K562 (cell line): ENCODE measurements around the gene DMGDH. TPM values are rescaled to one million over a fixed set of nuclear protein-coding genes. Genes with fewer than 3 reads are reported as not detected.

Source experiments
- ATAC-seq: fragments of 200-7000 bp; cut with Tn5 transposase; 3 replicates; pipeline ENCODE4 v1.9.1; 2020; ENCODE audit warnings: moderate library complexity
- BruUV-seq: library from RNA; stranded (reverse); fragments of 400-500 nt; replicated peaks from 2 replicates; lab custom pipeline; 2021; lab: Mats Ljungman, UMichigan
- CTCF ChIA-PET: fragments of 300-600 bp; formaldehyde crosslinking; extraction: SDS; loops from one replicate; lab custom pipeline; 2021; ENCODE audit warnings: low intra/inter-chr PET ratio; lab: Yijun Ruan, JAX
- POLR2A ChIA-PET: fragments of 300-600, 350-650 bp; sonication (Branson Sonifier 250); formaldehyde crosslinking; extraction: SDS; loops from one replicate; lab custom pipeline; 2021; ENCODE audit warnings: antibody characterized with exemption, inconsistent platforms; lab: Yijun Ruan, JAX
- DNase-seq, 4 experiments: peaks; one replicate each; pipeline versions ENCODE4 v3.0.0 to v3.0.0-alpha.2; 2011 to 2018; ENCODE audit warnings: low spot score in 3 of 4, mixed read lengths in 3 of 4; ENCODE audit errors: extremely low read depth in 1 of 4
- FAIRE-seq: peaks from 2 replicates; lab custom pipeline; 2011; peaks lifted over from hg19 to GRCh38; lab: Jason Lieb, UNC
- H2AFZ ChIP-seq: 2 replicates; pipeline ENCODE4 v1.6.0; 2011; ENCODE audit warnings: low read depth, low read length, control low read depth, inconsistent platforms
- H3K27ac ChIP-seq: fragments of 200-600 bp; 3 replicates; pipeline ENCODE4 v1.8.0; 2011; ENCODE audit warnings: low read depth, mild to moderate bottlenecking, control low read depth, inconsistent platforms, low read length, moderate library complexity, mixed read lengths; ENCODE audit errors: extremely low read depth
- H3K27me3 ChIP-seq, 2 experiments: fragments of 300-600 bp in 1 of 2; 2 replicates in 1 of 2; 3 replicates in 1 of 2; pipeline versions ENCODE4 v1.6.0 to v1.8.0; 2011; ENCODE audit warnings: inconsistent platforms in 2 of 2, low read length in 2 of 2, mild to moderate bottlenecking in 1 of 2, mixed read lengths in 1 of 2, moderate library complexity in 1 of 2; ENCODE audit not compliant: control insufficient read depth in 2 of 2, insufficient read depth in 2 of 2
- H3K36me3 ChIP-seq: fragments of 300-600 bp; 3 replicates; pipeline ENCODE4 v1.8.0; 2011; ENCODE audit warnings: mild to moderate bottlenecking, low read length, inconsistent platforms; ENCODE audit not compliant: control insufficient read depth, insufficient read depth
- H3K4me1 ChIP-seq, 2 experiments: fragments of 200-600 bp in 1 of 2; replicated peaks in 1 of 2; 2 replicates in 1 of 2; 3 replicates in 1 of 2; pipeline versions ENCODE4 v1.5.1 to v1.8.0; 2011; ENCODE audit warnings: inconsistent platforms in 2 of 2, low read length in 2 of 2, mild to moderate bottlenecking in 1 of 2, mixed read lengths in 1 of 2, moderate library complexity in 1 of 2; ENCODE audit not compliant: control insufficient read depth in 2 of 2, insufficient read depth in 2 of 2
- H3K4me2 ChIP-seq: 2 replicates; pipeline ENCODE4 v1.6.1; 2011; ENCODE audit warnings: low read length, control low read depth, inconsistent platforms, mixed read lengths; ENCODE audit not compliant: insufficient read depth
- H3K4me3 ChIP-seq: fragments of 200-600 bp; sonication (generic), shearing (Covaris generic); 2 replicates; pipeline ENCODE4 v1.5.1; 2016; ENCODE audit warnings: control low read depth, inconsistent platforms
- H3K79me2 ChIP-seq: fragments of 200-600 bp; 3 replicates; pipeline ENCODE4 v1.8.0; 2011; ENCODE audit warnings: low read length, inconsistent platforms; ENCODE audit not compliant: control insufficient read depth, insufficient read depth
- H3K9ac ChIP-seq, 2 experiments: 2 replicates each; pipeline versions ENCODE4 v1.6.0 to v1.6.1; 2011; ENCODE audit warnings: low read depth in 2 of 2, low read length in 2 of 2, control low read depth in 1 of 2, inconsistent platforms in 1 of 2, mild to moderate bottlenecking in 1 of 2, mixed read lengths in 1 of 2; ENCODE audit not compliant: insufficient read depth in 1 of 2
- H3K9me1 ChIP-seq: one replicate; pipeline ENCODE4 v1.6.0; 2011; ENCODE audit warnings: inconsistent platforms, mild to moderate bottlenecking, low read length, moderate library complexity; ENCODE audit not compliant: control insufficient read depth, insufficient read depth
- H3K9me3 ChIP-seq: replicated peaks from 2 replicates; pipeline ENCODE4 v1.5.1; 2011; ENCODE audit warnings: low read depth, low read length, inconsistent platforms; ENCODE audit not compliant: control insufficient read depth, insufficient read depth
- H4K20me1 ChIP-seq: replicated peaks from 2 replicates; pipeline ENCODE4 v1.6.1; 2011; ENCODE audit warnings: low read length, inconsistent platforms, mixed read lengths; ENCODE audit not compliant: control insufficient read depth, insufficient read depth
- BRCA1 ChIP-seq, 2 experiments: fragments of 450-650 bp in 1 of 2; sonication (generic) in 1 of 2; formaldehyde crosslinking in 1 of 2; IDR thresholded peaks; 2 replicates each; pipeline versions ENCODE4 v1.5.0 to v1.6.1; 2017 to 2020; ENCODE audit warnings: mild to moderate bottlenecking in 1 of 2, missing genetic modification reagents in 1 of 2
- DIDO1 ChIP-seq: fragments of 450-650 bp; IDR thresholded peaks from 2 replicates; pipeline ENCODE4 v1.6.1; 2016; ENCODE audit warnings: low read depth, missing biosample characterization, missing genetic modification characterization
- FOXP1 ChIP-seq: sonication (generic); formaldehyde crosslinking; IDR thresholded peaks from 2 replicates; pipeline ENCODE4 v1.8.0; 2022; ENCODE audit warnings: mild to moderate bottlenecking, missing genetic modification reagents
- HOXB6 ChIP-seq: fragments of 250-450 bp; sonication (Bioruptor Pico); IDR thresholded peaks from 2 replicates; pipeline ENCODE4 v1.5.1; 2022; ENCODE audit warnings: mild to moderate bottlenecking, borderline replicate concordance
- TAF7 ChIP-seq: fragments of 450-650 bp; IDR thresholded peaks from 2 replicates; pipeline ENCODE4 v1.6.1; 2016; ENCODE audit warnings: missing genetic modification characterization, missing compliant biosample characterization
- ZBED1 ChIP-seq: IDR thresholded peaks from 2 replicates; pipeline ENCODE4 v1.6.1; 2014
- ZNF224 ChIP-seq: sonication (generic); formaldehyde crosslinking; IDR thresholded peaks from 2 replicates; pipeline ENCODE4 v1.8.0; 2022; ENCODE audit warnings: mild to moderate bottlenecking, missing genetic modification reagents
- ZNF592 ChIP-seq: fragments of 450-650 bp; IDR thresholded peaks from 2 replicates; pipeline ENCODE4 v1.6.1; 2017; ENCODE audit warnings: antibody characterized with exemption, mild to moderate bottlenecking
- WGBS: fragments of 100-300 bp; shearing (Covaris generic); methylation state at CpG from one replicate; pipeline ENCODE4 v1.1.6; 2016; ENCODE audit warnings: low coverage, mixed read lengths; ENCODE audit not compliant: insufficient coverage; ENCODE audit errors: missing lambda C conversion rate; 5-methylcytosine and 5-hydroxymethylcytosine counted together
- in situ Hi-C: fragments of 300-500 bp; cut with MboI; formaldehyde crosslinking; loops from 4 replicates; pipeline ENCODE4 v1.15.0; 2018; ENCODE audit warnings: inconsistent platforms, mixed read lengths
- intact Hi-C: fragments of 100-400 bp; cut with micrococcal nuclease; formaldehyde crosslinking; loops from 2 replicates; pipeline ENCODE4 v1.14.2; 2022
- polyA plus RNA-seq, 8 experiments: library from polyadenylated mRNA; depleted of rRNA in 4 of 8; stranded (reverse) in 5 of 8; unstranded in 3 of 8; fragments of >200 nt; fragmentation: Nextera tagmentation in 2 of 8; fragmentation: Illumina TruSeq in 1 of 8; extraction: Ambion mirVana in 2 of 8; extraction: Trizol in 1 of 8; gene quantifications; 2 replicates each; pipeline versions ENCODE4 v1.2.1 to v1.2.3, GENCODE V29; 2011 to 2014; ENCODE audit warnings: inconsistent platforms in 1 of 8, missing spikeins in 1 of 8
- total RNA-seq, 7 experiments: library from RNA; depleted of rRNA in 6 of 7; stranded (reverse); fragments of >200 nt in 6 of 7; fragmentation: Illumina TruSeq in 2 of 7; extraction: Trizol in 2 of 7; gene quantifications; 2 replicates each; pipeline versions ENCODE4 v1.2.1 to v1.2.3, GENCODE V29; 2011 to 2021; ENCODE audit warnings: low replicate concordance in 1 of 7
- TF ChIP-seq, protein P1 (sequence below), 2 experiments: fragments of 150-350 bp in 1 of 2; IDR thresholded peaks; 2 replicates each; pipeline ENCODE4 v1.6.1; 2012 to 2016; ENCODE audit warnings: low read depth in 2 of 2, low read length in 2 of 2, mild to moderate bottlenecking in 1 of 2, moderate library complexity in 1 of 2
- TF ChIP-seq, protein P2 (sequence below): fragments of 450-650 bp; IDR thresholded peaks from 2 replicates; pipeline ENCODE4 v1.7.0; 2016; ENCODE audit warnings: borderline replicate concordance
- TF ChIP-seq, protein P3 (sequence below): fragments of 250-450 bp; sonication (Bioruptor Pico); IDR thresholded peaks from 2 replicates; pipeline ENCODE4 v1.9.0; 2021; ENCODE audit warnings: mild to moderate bottlenecking

Gene DMGDH
- total and polyA plus RNA-seq, 9 of the 15 experiments (the other 6 are each of a cell fraction or from before 2014, with no cell fraction given): 0.13 to 0.58 TPM; not detected in 7

DNA sequence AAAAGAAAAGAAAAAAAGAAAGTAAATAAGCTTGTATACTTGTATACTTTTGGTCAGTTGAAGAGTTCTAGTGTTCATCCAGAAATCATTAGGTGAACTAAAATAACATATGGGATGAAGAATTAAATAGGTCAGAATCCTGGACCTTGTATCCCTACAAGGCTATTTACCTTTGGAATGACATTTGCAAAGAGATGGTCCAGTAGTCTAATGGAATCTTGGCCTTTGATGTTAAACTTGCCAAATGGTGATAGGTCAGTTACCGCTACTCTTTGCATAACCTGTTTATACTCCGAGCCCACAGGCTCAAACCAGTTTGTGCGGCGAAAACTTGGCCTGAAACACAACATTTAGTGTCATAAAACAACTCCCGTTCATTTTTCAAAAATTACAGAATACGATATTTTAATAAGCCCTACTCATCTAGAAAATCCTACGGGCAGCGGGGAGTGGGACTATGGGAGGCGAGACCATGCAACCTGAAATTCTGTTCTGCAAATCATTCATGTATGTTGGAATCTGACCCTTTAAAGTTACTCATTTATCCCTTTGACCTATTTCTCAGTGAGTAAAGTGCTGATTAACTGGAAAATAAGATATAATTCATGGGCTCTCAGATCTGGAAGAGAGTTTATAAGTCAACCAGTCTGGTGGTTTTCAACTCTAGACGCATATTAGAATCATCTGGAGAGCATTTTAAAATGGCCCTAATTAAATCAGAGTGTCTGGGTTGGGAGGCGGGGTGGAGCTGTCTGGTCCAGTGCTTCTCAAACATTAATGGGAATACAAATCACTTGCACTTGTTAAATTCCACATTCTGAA lies 38.6 kb downstream of the DMGDH start:
- no peaks in the 10 kb centered on the region for H3K4me1 ChIP-seq
- H3K4me3 ChIP-seq: no peak overlapping the region
- BruUV-seq: no TSS peak
- no peak overlapping the region for H3K9ac ChIP-seq
- intact Hi-C loops: no loop called here
- in situ Hi-C loops: loop anchor here (25.0 kb wide), 1 partner anchor 831 kb away; no protein-coding TSS in a partner anchor
- H3K79me2 ChIP-seq: no peaks in the 10 kb centered on the region
- ChIA-PET POLR2A (no interaction called here), CTCF (interaction anchor here (0.5 to 0.7 kb wide), 3 partner anchors 434 to 945 kb away, joined by 3 read pairs; no protein-coding TSS in a partner anchor)
- 1% methylated on average over 11 of the region's 11 CpGs for WGBS
- no peak for ATAC-seq
- H3K9me1 ChIP-seq: no peaks in the 10 kb centered on the region
- H3K4me2 ChIP-seq: no peak overlapping the region
- FAIRE-seq: no peak
- H3K36me3 ChIP-seq: no peaks in the 10 kb centered on the region
- H3K27ac ChIP-seq: no peak overlapping the region
- H2AFZ ChIP-seq: no peak overlapping the region
- H3K9me3 ChIP-seq: no peaks in the 10 kb centered on the region
- DNase-seq: no peak
- no peaks in the 10 kb centered on the region for H4K20me1 ChIP-seq
- H3K27me3 ChIP-seq: peaks cover 18 to 26% of the 10 kb centered on the region in 2 experiments; a peak in 4 of 5 replicates
- TF ChIP-seq TAF7: no peak
- no peak for TF ChIP-seq ZNF224 (CRISPR knock-in tag)
- no peak for TF ChIP-seq ZBED1
- TF ChIP-seq, protein P1, sequence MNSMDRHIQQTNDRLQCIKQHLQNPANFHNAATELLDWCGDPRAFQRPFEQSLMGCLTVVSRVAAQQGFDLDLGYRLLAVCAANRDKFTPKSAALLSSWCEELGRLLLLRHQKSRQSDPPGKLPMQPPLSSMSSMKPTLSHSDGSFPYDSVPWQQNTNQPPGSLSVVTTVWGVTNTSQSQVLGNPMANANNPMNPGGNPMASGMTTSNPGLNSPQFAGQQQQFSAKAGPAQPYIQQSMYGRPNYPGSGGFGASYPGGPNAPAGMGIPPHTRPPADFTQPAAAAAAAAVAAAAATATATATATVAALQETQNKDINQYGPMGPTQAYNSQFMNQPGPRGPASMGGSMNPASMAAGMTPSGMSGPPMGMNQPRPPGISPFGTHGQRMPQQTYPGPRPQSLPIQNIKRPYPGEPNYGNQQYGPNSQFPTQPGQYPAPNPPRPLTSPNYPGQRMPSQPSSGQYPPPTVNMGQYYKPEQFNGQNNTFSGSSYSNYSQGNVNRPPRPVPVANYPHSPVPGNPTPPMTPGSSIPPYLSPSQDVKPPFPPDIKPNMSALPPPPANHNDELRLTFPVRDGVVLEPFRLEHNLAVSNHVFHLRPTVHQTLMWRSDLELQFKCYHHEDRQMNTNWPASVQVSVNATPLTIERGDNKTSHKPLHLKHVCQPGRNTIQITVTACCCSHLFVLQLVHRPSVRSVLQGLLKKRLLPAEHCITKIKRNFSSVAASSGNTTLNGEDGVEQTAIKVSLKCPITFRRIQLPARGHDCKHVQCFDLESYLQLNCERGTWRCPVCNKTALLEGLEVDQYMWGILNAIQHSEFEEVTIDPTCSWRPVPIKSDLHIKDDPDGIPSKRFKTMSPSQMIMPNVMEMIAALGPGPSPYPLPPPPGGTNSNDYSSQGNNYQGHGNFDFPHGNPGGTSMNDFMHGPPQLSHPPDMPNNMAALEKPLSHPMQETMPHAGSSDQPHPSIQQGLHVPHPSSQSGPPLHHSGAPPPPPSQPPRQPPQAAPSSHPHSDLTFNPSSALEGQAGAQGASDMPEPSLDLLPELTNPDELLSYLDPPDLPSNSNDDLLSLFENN (IDR thresholded peaks at IDR 0.05; ENCODE audit: low read depth in 2 of 2, low read length in 2 of 2): no peak
- no peak for TF ChIP-seq DIDO1
- TF ChIP-seq ZNF592: no peak
- TF ChIP-seq, protein P2, sequence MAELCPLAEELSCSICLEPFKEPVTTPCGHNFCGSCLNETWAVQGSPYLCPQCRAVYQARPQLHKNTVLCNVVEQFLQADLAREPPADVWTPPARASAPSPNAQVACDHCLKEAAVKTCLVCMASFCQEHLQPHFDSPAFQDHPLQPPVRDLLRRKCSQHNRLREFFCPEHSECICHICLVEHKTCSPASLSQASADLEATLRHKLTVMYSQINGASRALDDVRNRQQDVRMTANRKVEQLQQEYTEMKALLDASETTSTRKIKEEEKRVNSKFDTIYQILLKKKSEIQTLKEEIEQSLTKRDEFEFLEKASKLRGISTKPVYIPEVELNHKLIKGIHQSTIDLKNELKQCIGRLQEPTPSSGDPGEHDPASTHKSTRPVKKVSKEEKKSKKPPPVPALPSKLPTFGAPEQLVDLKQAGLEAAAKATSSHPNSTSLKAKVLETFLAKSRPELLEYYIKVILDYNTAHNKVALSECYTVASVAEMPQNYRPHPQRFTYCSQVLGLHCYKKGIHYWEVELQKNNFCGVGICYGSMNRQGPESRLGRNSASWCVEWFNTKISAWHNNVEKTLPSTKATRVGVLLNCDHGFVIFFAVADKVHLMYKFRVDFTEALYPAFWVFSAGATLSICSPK: no peak
- no peak for TF ChIP-seq BRCA1 (IDR thresholded peaks at IDR 0.05)
- no peak for TF ChIP-seq BRCA1 (CRISPR knock-in tag; IDR thresholded peaks at IDR 0.05)
- TF ChIP-seq, protein P3, sequence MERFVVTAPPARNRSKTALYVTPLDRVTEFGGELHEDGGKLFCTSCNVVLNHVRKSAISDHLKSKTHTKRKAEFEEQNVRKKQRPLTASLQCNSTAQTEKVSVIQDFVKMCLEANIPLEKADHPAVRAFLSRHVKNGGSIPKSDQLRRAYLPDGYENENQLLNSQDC: no peak
- no peak for TF ChIP-seq HOXB6 (CRISPR knock-in tag)
- no peak for TF ChIP-seq FOXP1
